ENCODE measurements around the gene RWDD3.

The RWDD3 gene

GRCh38 chr1:95209291-95209690, 24.7 kb upstream of the RWDD3 start:
- no peaks in the 10 kb centered on the region for H3K36me3 ChIP-seq (ENCODE audit: control insufficient read depth in 1 of 2, insufficient read depth in 2 of 2, low read length in 2 of 2)
- no peak overlapping the region for H3K4me3 ChIP-seq (ENCODE audit: low read depth in 1 of 2, low read length in 2 of 2)
- H3K4me1 ChIP-seq (ENCODE audit: control insufficient read depth in 1 of 2, insufficient read depth in 2 of 2, low read length in 2 of 2), result no peaks in the 10 kb centered on the region
- H3K9me3 ChIP-seq (ENCODE audit: control insufficient read depth in 1 of 2, low read length in 2 of 2), result no peaks in the 10 kb centered on the region
- no peaks in the 10 kb centered on the region for H3K27me3 ChIP-seq (ENCODE audit: low read depth, low read length)
- H3K27ac ChIP-seq (ENCODE audit: low read length), result no peak overlapping the region

- H3K4me1 ChIP-seq (ENCODE audit: control insufficient read depth in 1 of 2, insufficient read depth in 2 of 2, low read length in 2 of 2), result no peaks in the 10 kb centered on the region
- no peaks in the 10 kb centered on the region for H3K27me3 ChIP-seq (ENCODE audit: low read depth, low read length)
These were observed 17.6 kb upstream of the RWDD3 start for GRCh38 chr1:95216292-95216990.

GRCh38 chr1:95217371-95217770, 16.6 kb upstream of the RWDD3 start:
- Histone ChIP-seq H3K27me3 (ENCODE audit: low read depth, low read length) (no peaks in the 10 kb centered on the region), H3K4me3 (ENCODE audit: low read depth in 1 of 2, low read length in 2 of 2) (no peak overlapping the region), H3K9me3 (ENCODE audit: control insufficient read depth in 1 of 2, low read length in 2 of 2) (no peaks in the 10 kb centered on the region), H3K36me3 (ENCODE audit: control insufficient read depth in 1 of 2, insufficient read depth in 2 of 2, low read length in 2 of 2) (no peaks in the 10 kb centered on the region), H3K4me1 (ENCODE audit: control insufficient read depth in 1 of 2, insufficient read depth in 2 of 2, low read length in 2 of 2) (no peaks in the 10 kb centered on the region), H3K27ac (ENCODE audit: low read length) (no peak overlapping the region)

More at GRCh38 chr1:95216292-95216990, 17.6 kb upstream of the RWDD3 start:
- H3K9me3 ChIP-seq (ENCODE audit: control insufficient read depth in 1 of 2, low read length in 2 of 2), result no peaks in the 10 kb centered on the region
- H3K4me3 ChIP-seq (ENCODE audit: low read depth in 1 of 2, low read length in 2 of 2), result no peak overlapping the region
- H3K36me3 ChIP-seq (ENCODE audit: control insufficient read depth in 1 of 2, insufficient read depth in 2 of 2, low read length in 2 of 2), result no peaks in the 10 kb centered on the region
- no peak overlapping the region for H3K27ac ChIP-seq (ENCODE audit: low read length)

- no peaks in the 10 kb centered on the region for H3K4me1 ChIP-seq (ENCODE audit: control insufficient read depth in 1 of 2, insufficient read depth in 2 of 2, low read length in 2 of 2)
- H3K27me3 ChIP-seq (ENCODE audit: low read depth, low read length), result no peaks in the 10 kb centered on the region
- no peak overlapping the region for H3K27ac ChIP-seq (ENCODE audit: low read length)
- H3K9me3 ChIP-seq (ENCODE audit: control insufficient read depth in 1 of 2, low read length in 2 of 2), result no peaks in the 10 kb centered on the region
- H3K4me3 ChIP-seq (ENCODE audit: low read depth in 1 of 2, low read length in 2 of 2), result no peak overlapping the region
- H3K36me3 ChIP-seq (ENCODE audit: control insufficient read depth in 1 of 2, insufficient read depth in 2 of 2, low read length in 2 of 2), result no peaks in the 10 kb centered on the region
These were observed 14.6 kb upstream of the RWDD3 start for GRCh38 chr1:95219407-95219806.

GRCh38 chr1:95221306-95221705, 12.7 kb upstream of the RWDD3 start:
- no peaks in the 10 kb centered on the region for H3K36me3 ChIP-seq (ENCODE audit: control insufficient read depth in 1 of 2, insufficient read depth in 2 of 2, low read length in 2 of 2)
- no peaks in the 10 kb centered on the region for H3K4me1 ChIP-seq (ENCODE audit: control insufficient read depth in 1 of 2, insufficient read depth in 2 of 2, low read length in 2 of 2)
- H3K9me3 ChIP-seq (ENCODE audit: control insufficient read depth in 1 of 2, low read length in 2 of 2), result no peaks in the 10 kb centered on the region
- H3K27ac ChIP-seq (ENCODE audit: low read length), result no peak overlapping the region
- H3K4me3 ChIP-seq (ENCODE audit: low read depth in 1 of 2, low read length in 2 of 2), result no peak overlapping the region
- H3K27me3 ChIP-seq (ENCODE audit: low read depth, low read length), result no peaks in the 10 kb centered on the region

- Histone ChIP-seq H3K4me3 (ENCODE audit: low read depth in 1 of 2, low read length in 2 of 2) (no peak overlapping the region), H3K4me1 (ENCODE audit: control insufficient read depth in 1 of 2, insufficient read depth in 2 of 2, low read length in 2 of 2) (no peaks in the 10 kb centered on the region), H3K9me3 (ENCODE audit: control insufficient read depth in 1 of 2, low read length in 2 of 2) (no peaks in the 10 kb centered on the region), H3K36me3 (ENCODE audit: control insufficient read depth in 1 of 2, insufficient read depth in 2 of 2, low read length in 2 of 2) (no peaks in the 10 kb centered on the region), H3K27ac (ENCODE audit: low read length) (no peak overlapping the region), H3K27me3 (ENCODE audit: low read depth, low read length) (no peaks in the 10 kb centered on the region)
These were observed 11.4 kb upstream of the RWDD3 start for GRCh38 chr1:95222629-95223028.

GRCh38 chr1:95223110-95223509, 10.9 kb upstream of the RWDD3 start:
- Histone ChIP-seq H3K27me3 (ENCODE audit: low read depth, low read length) (no peaks in the 10 kb centered on the region), H3K4me3 (ENCODE audit: low read depth in 1 of 2, low read length in 2 of 2) (no peak overlapping the region), H3K36me3 (ENCODE audit: control insufficient read depth in 1 of 2, insufficient read depth in 2 of 2, low read length in 2 of 2) (no peaks in the 10 kb centered on the region), H3K9me3 (ENCODE audit: control insufficient read depth in 1 of 2, low read length in 2 of 2) (no peaks in the 10 kb centered on the region), H3K4me1 (ENCODE audit: control insufficient read depth in 1 of 2, insufficient read depth in 2 of 2, low read length in 2 of 2) (no peaks in the 10 kb centered on the region), H3K27ac (ENCODE audit: low read length) (no peak overlapping the region)

- no peak overlapping the region for H3K27ac ChIP-seq (ENCODE audit: low read length)
- no peaks in the 10 kb centered on the region for H3K4me1 ChIP-seq (ENCODE audit: control insufficient read depth in 1 of 2, insufficient read depth in 2 of 2, low read length in 2 of 2)
- H3K4me3 ChIP-seq (ENCODE audit: low read depth in 1 of 2, low read length in 2 of 2), result no peak overlapping the region
- H3K36me3 ChIP-seq (ENCODE audit: control insufficient read depth in 1 of 2, insufficient read depth in 2 of 2, low read length in 2 of 2), result no peaks in the 10 kb centered on the region
- H3K27me3 ChIP-seq (ENCODE audit: low read depth, low read length), result no peaks in the 10 kb centered on the region
- no peaks in the 10 kb centered on the region for H3K9me3 ChIP-seq (ENCODE audit: control insufficient read depth in 1 of 2, low read length in 2 of 2)
These were observed 7.0 kb upstream of the RWDD3 start for GRCh38 chr1:95226781-95227660.

GRCh38 chr1:95229037-95229436, 5.0 kb upstream of the RWDD3 start:
- Histone ChIP-seq H3K27me3 (ENCODE audit: low read depth, low read length) (no peaks in the 10 kb centered on the region), H3K4me1 (ENCODE audit: control insufficient read depth in 1 of 2, insufficient read depth in 2 of 2, low read length in 2 of 2) (no peaks in the 10 kb centered on the region), H3K36me3 (ENCODE audit: control insufficient read depth in 1 of 2, insufficient read depth in 2 of 2, low read length in 2 of 2) (no peaks in the 10 kb centered on the region), H3K4me3 (ENCODE audit: low read depth in 1 of 2, low read length in 2 of 2) (no peak overlapping the region), H3K27ac (ENCODE audit: low read length) (no peak overlapping the region), H3K9me3 (ENCODE audit: control insufficient read depth in 1 of 2, low read length in 2 of 2) (no peaks in the 10 kb centered on the region)

- Histone ChIP-seq H3K27me3 (ENCODE audit: low read depth, low read length) (no peaks in the 10 kb centered on the region), H3K4me3 (ENCODE audit: low read depth in 1 of 2, low read length in 2 of 2) (no peak overlapping the region), H3K36me3 (ENCODE audit: control insufficient read depth in 1 of 2, insufficient read depth in 2 of 2, low read length in 2 of 2) (no peaks in the 10 kb centered on the region), H3K4me1 (ENCODE audit: control insufficient read depth in 1 of 2, insufficient read depth in 2 of 2, low read length in 2 of 2) (no peaks in the 10 kb centered on the region), H3K9me3 (ENCODE audit: control insufficient read depth in 1 of 2, low read length in 2 of 2) (no peaks in the 10 kb centered on the region), H3K27ac (ENCODE audit: low read length) (no peak overlapping the region)
These were observed 4.3 kb upstream of the RWDD3 start for GRCh38 chr1:95229706-95230105.

- H3K9me3 ChIP-seq (ENCODE audit: control insufficient read depth in 1 of 2, low read length in 2 of 2), result no peaks in the 10 kb centered on the region
- H3K27ac ChIP-seq (ENCODE audit: low read length), result no peak overlapping the region
- H3K4me1 ChIP-seq (ENCODE audit: control insufficient read depth in 1 of 2, insufficient read depth in 2 of 2, low read length in 2 of 2), result no peaks in the 10 kb centered on the region
- H3K36me3 ChIP-seq (ENCODE audit: control insufficient read depth in 1 of 2, insufficient read depth in 2 of 2, low read length in 2 of 2), result no peaks in the 10 kb centered on the region
- no peaks in the 10 kb centered on the region for H3K27me3 ChIP-seq (ENCODE audit: low read depth, low read length)
- H3K4me3 ChIP-seq (ENCODE audit: low read depth in 1 of 2, low read length in 2 of 2), result no peak overlapping the region
These were observed 3.8 kb upstream of the RWDD3 start for GRCh38 chr1:95230256-95230655.
